IMR-90 (cell line): ENCODE data around the gene ZNF684. TPM values are rescaled to one million over a fixed set of nuclear protein-coding genes. Genes with fewer than 3 reads are reported as not detected.

ENCODE experiments used
- ATAC-seq: fragments of 200-7000 bp; cut with Tn5 transposase; 2 replicates; pipeline ENCODE4 v1.9.1; 2020; ENCODE audit warnings: low read depth, mild to moderate bottlenecking, moderate library complexity
- BruUV-seq: library from RNA; stranded (reverse); fragments of 400-500 nt; replicated peaks from 2 replicates; lab custom pipeline; 2021; lab: Mats Ljungman, UMichigan
- CTCF ChIA-PET: fragments of 300-600 bp; formaldehyde crosslinking; extraction: SDS; loops from one replicate; lab custom pipeline; 2021; ENCODE audit warnings: antibody characterized with exemption; lab: Yijun Ruan, JAX
- POLR2A ChIA-PET: fragments of 300-600 bp; sonication (Branson Sonifier 250); formaldehyde crosslinking; loops from one replicate; lab custom pipeline; 2022; ENCODE audit warnings: antibody characterized with exemption; ENCODE audit not compliant: unreplicated experiment; lab: Charles Lee
- DNase-seq: peaks from one replicate; pipeline ENCODE4 v3.0.0; 2013
- H2AFZ ChIP-seq: replicated peaks from 2 replicates; pipeline ENCODE3; 2013; ENCODE audit warnings: low read length, mild to moderate bottlenecking; ENCODE audit not compliant: poor library complexity
- H2AK5ac ChIP-seq: 2 replicates; pipeline ENCODE4 v1.6.1; 2013; ENCODE audit warnings: low read depth, low read length, inconsistent platforms
- H2AK9ac ChIP-seq: replicated peaks from 2 replicates; pipeline ENCODE3; 2013; ENCODE audit warnings: mild to moderate bottlenecking, low read depth, low read length, moderate library complexity; ENCODE audit not compliant: poor library complexity
- H2BK120ac ChIP-seq: 2 replicates; pipeline ENCODE4 v1.6.1; 2013; ENCODE audit warnings: low read depth, low read length, inconsistent platforms
- H2BK15ac ChIP-seq: 3 replicates; pipeline ENCODE4 v1.6.1; 2013; ENCODE audit warnings: low read depth, low read length, inconsistent platforms
- H2BK20ac ChIP-seq: 2 replicates; pipeline ENCODE4 v1.6.1; 2013; ENCODE audit warnings: low read depth, mild to moderate bottlenecking, inconsistent platforms, low read length, moderate library complexity
- H2BK5ac ChIP-seq: 2 replicates; pipeline ENCODE4 v1.6.1; 2013; ENCODE audit warnings: mild to moderate bottlenecking, low read depth, low read length, inconsistent platforms; ENCODE audit not compliant: poor library complexity, severe bottlenecking
- H3K14ac ChIP-seq: replicated peaks from 2 replicates; pipeline ENCODE4 v1.6.1; 2013; ENCODE audit warnings: low read depth, low read length, inconsistent platforms
- H3K18ac ChIP-seq: 2 replicates; pipeline ENCODE4 v1.6.1; 2013; ENCODE audit warnings: low read depth, low read length, control low read depth
- H3K23ac ChIP-seq: 2 replicates; pipeline ENCODE4 v1.6.1; 2013; ENCODE audit warnings: low read depth, low read length, inconsistent platforms
- H3K27ac ChIP-seq: 2 replicates; pipeline ENCODE4 v1.5.1; 2013; ENCODE audit warnings: mild to moderate bottlenecking, control low read depth, low read length; ENCODE audit not compliant: insufficient read depth
- H3K27me3 ChIP-seq: 2 replicates; pipeline ENCODE4 v1.6.1; 2013; ENCODE audit warnings: low read length; ENCODE audit not compliant: control insufficient read depth, insufficient read depth
- H3K36me3 ChIP-seq: 2 replicates; pipeline ENCODE4 v1.6.1; 2013; ENCODE audit warnings: low read length, mixed read lengths; ENCODE audit not compliant: control insufficient read depth, insufficient read depth
- H3K4ac ChIP-seq: 2 replicates; pipeline ENCODE4 v1.6.1; 2013; ENCODE audit warnings: low read depth, low read length, inconsistent platforms
- H3K4me1 ChIP-seq: 2 replicates; pipeline ENCODE4 v1.6.1; 2013; ENCODE audit warnings: low read length, mixed read lengths; ENCODE audit not compliant: control insufficient read depth, insufficient read depth
- H3K4me2 ChIP-seq: 2 replicates; pipeline ENCODE4 v1.6.1; 2013; ENCODE audit warnings: low read depth, mild to moderate bottlenecking, control low read depth, low read length, moderate library complexity
- H3K4me3 ChIP-seq: 2 replicates; pipeline ENCODE4 v1.5.1; 2013; ENCODE audit warnings: low read depth, mild to moderate bottlenecking, control low read depth, low read length, moderate library complexity; ENCODE audit not compliant: insufficient read depth
- H3K56ac ChIP-seq: 2 replicates; pipeline ENCODE4 v1.6.1; 2013; ENCODE audit warnings: low read length, inconsistent platforms; ENCODE audit not compliant: insufficient read depth; ENCODE audit errors: extremely low read depth
- H3K79me1 ChIP-seq, 2 experiments: 2 replicates each; pipeline ENCODE4 v1.6.1; 2013; ENCODE audit warnings: low read length in 2 of 2, inconsistent platforms in 1 of 2, low read depth in 1 of 2
- H3K9ac ChIP-seq: 2 replicates; pipeline ENCODE4 v1.6.1; 2013; ENCODE audit warnings: low read depth, low read length, control low read depth
- H3K9me1 ChIP-seq: 2 replicates; pipeline ENCODE4 v1.6.1; 2013; ENCODE audit warnings: low read length, inconsistent platforms; ENCODE audit not compliant: insufficient read depth
- H3K9me3 ChIP-seq: 2 replicates; pipeline ENCODE4 v1.6.1; 2013; ENCODE audit warnings: low read length; ENCODE audit not compliant: control insufficient read depth, insufficient read depth
- H4K20me1 ChIP-seq: 2 replicates; pipeline ENCODE4 v1.6.1; 2013; ENCODE audit warnings: low read length, inconsistent platforms; ENCODE audit not compliant: insufficient read depth
- H4K5ac ChIP-seq: 2 replicates; pipeline ENCODE4 v1.6.1; 2013; ENCODE audit warnings: mild to moderate bottlenecking, low read depth, low read length, control low read depth
- H4K8ac ChIP-seq, 2 experiments: 2 replicates each; pipeline ENCODE4 v1.6.1; 2013; ENCODE audit warnings: low read depth in 2 of 2, low read length in 2 of 2, control low read depth in 1 of 2, inconsistent platforms in 1 of 2
- H4K91ac ChIP-seq: 2 replicates; pipeline ENCODE4 v1.6.1; 2013; ENCODE audit warnings: low read depth, low read length, inconsistent platforms; ENCODE audit not compliant: insufficient read depth
- CEBPB ChIP-seq: IDR thresholded peaks from 2 replicates; pipeline ENCODE4 v1.6.1; 2012; ENCODE audit warnings: low read depth, low read length, improper control_type of control experiment
- CTCF ChIP-seq: conservative IDR thresholded peaks from 2 replicates; pipeline ENCODE4 v1.5.1; 2012; ENCODE audit warnings: mild to moderate bottlenecking, low read depth, low read length, improper control_type of control experiment
- MAZ ChIP-seq: IDR thresholded peaks from 2 replicates; pipeline ENCODE4 v1.6.1; 2012; ENCODE audit warnings: low read depth, mild to moderate bottlenecking, low read length, improper control_type of control experiment, moderate library complexity, borderline replicate concordance
- RCOR1 ChIP-seq: IDR thresholded peaks from 2 replicates; pipeline ENCODE4 v1.6.1; 2012; ENCODE audit warnings: mild to moderate bottlenecking, low read length, improper control_type of control experiment; ENCODE audit not compliant: insufficient replicate concordance
- RFX5 ChIP-seq: IDR thresholded peaks from 2 replicates; pipeline ENCODE4 v1.8.0; 2012; ENCODE audit warnings: low read depth, mild to moderate bottlenecking, low read length, moderate library complexity
- WGBS, 2 experiments: methylation state at CpG; one replicate each; pipeline versions ENCODE4 v1.1.5 to v1.1.7; 2013; ENCODE audit warnings: missing lambda C conversion rate in 2 of 2; ENCODE audit not compliant: insufficient read length in 1 of 2; ENCODE audit errors: extremely low coverage in 2 of 2; 5-methylcytosine and 5-hydroxymethylcytosine counted together
- dilution Hi-C: fragments of 300-500 bp; cut with HindIII; formaldehyde crosslinking; loops from one replicate; pipeline ENCODE4 v1.14.3; 2018; ENCODE audit warnings: low sequenced_read_pairs; ENCODE audit not compliant: unreplicated experiment
- in situ Hi-C: fragments of 300-500 bp; cut with MboI; formaldehyde crosslinking; loops from 3 replicates; pipeline ENCODE4 v1.14.3; 2019; ENCODE audit warnings: low sequenced_read_pairs, inconsistent platforms, mixed read lengths
- intact Hi-C: fragments of 100-400 bp; cut with micrococcal nuclease; formaldehyde crosslinking; loops from 2 replicates; pipeline ENCODE4 v1.10.0; 2022
- polyA plus RNA-seq, 3 experiments: library from polyadenylated mRNA; depleted of rRNA; stranded (reverse); fragments of >200 nt; gene quantifications; 2 replicates each; pipeline ENCODE4 v1.2.3, GENCODE V29; 2012; ENCODE audit warnings: low replicate concordance in 1 of 3
- total RNA-seq: library from RNA; depleted of rRNA; stranded (reverse); fragments of >200 nt; gene quantifications from 2 replicates; pipeline ENCODE4 v1.2.3, GENCODE V29; 2012

Gene ZNF684
- total and polyA plus RNA-seq, 2 of the 4 experiments (the other 2 are of a cell fraction) = 1.4 to 4.1 TPM

- Histone ChIP-seq H4K20me1 (no peaks in the 10 kb centered on the region), H2BK20ac (no peak overlapping the region), H3K9me3 (peaks cover 44% of the 10 kb centered on the region), H4K5ac (no peak overlapping the region), H3K4me1 (no peaks in the 10 kb centered on the region), H3K79me1 (peaks cover 6 to 7% of the 10 kb centered on the region in 2 experiments; a peak in 2 of 4 replicates), H3K18ac (no peak overlapping the region), H2BK15ac (no peak overlapping the region), H3K27ac (no peak overlapping the region), H3K9ac (no peak overlapping the region), H3K27me3 (no peaks in the 10 kb centered on the region), H3K36me3 (peaks cover 13% of the 10 kb centered on the region), H2AK5ac (no peak overlapping the region), H3K56ac (no peak overlapping the region), H3K4ac (no peak overlapping the region), H2AK9ac (no peak overlapping the region), H3K23ac (no peak overlapping the region), H3K4me2 (no peak overlapping the region), H3K4me3 (no peak overlapping the region), H4K8ac (no peak overlapping the region), H2AFZ (no peak overlapping the region), H2BK120ac (no peak overlapping the region), H4K91ac (no peak overlapping the region), H2BK5ac (no peak overlapping the region), H3K14ac (no peak overlapping the region), H3K9me1 (no peaks in the 10 kb centered on the region)
- BruUV-seq = no TSS peak
- intact Hi-C loops = no loop called here
- no CpG with 5 or more reads among the region's 2 CpGs for WGBS, 2 experiments
- dilution Hi-C loops = no loop called here
- no peak for ATAC-seq
- TF ChIP-seq MAZ (no peak), CEBPB (no peak), RCOR1 (no peak), CTCF (no peak), RFX5 (no peak)
- ChIA-PET POLR2A (no interaction called here), CTCF (no interaction called here)
- in situ Hi-C loops = no loop called here
- DNase-seq = no peak
Measured at GRCh38 chr1:40519517-40519916, 11.9 kb upstream of the ZNF684 start.
